T-helper 17 cell (primary cell): ENCODE results near the gene PEX11B. TPM values are rescaled to one million over a fixed set of nuclear protein-coding genes. Genes with fewer than 3 reads are reported as not detected.

Experiments
- ATAC-seq: fragments of 150-1000 bp; cut with Tn5 transposase; 2 replicates; pipeline ENCODE4 v1.10.0; 2021; ENCODE audit warnings: mild to moderate bottlenecking, moderate library complexity
- DNase-seq, 3 donors: peaks; one replicate each; pipeline versions ENCODE4 v3.0.0 to v3.0.0-alpha.2; 2020 to 2021
- H3K9me3 ChIP-seq: one replicate; pipeline ENCODE4 v1.7.0; 2013; ENCODE audit warnings: low read length, mild to moderate bottlenecking; ENCODE audit not compliant: control insufficient read depth, poor library complexity, severe bottlenecking
- H3K27ac Mint-ChIP-seq: one replicate; pipeline ENCODE4 v1.8.0; 2022; ENCODE audit warnings: mild to moderate bottlenecking, moderate library complexity, mixed read lengths
- H3K27me3 Mint-ChIP-seq: one replicate; pipeline ENCODE4 v1.8.0; 2022; ENCODE audit warnings: mixed read lengths
- H3K36me3 Mint-ChIP-seq: one replicate; pipeline ENCODE4 v1.8.0; 2022; ENCODE audit warnings: low read depth, mixed read lengths
- H3K4me1 Mint-ChIP-seq: one replicate; pipeline ENCODE4 v1.8.0; 2022; ENCODE audit warnings: mild to moderate bottlenecking, mixed read lengths
- H3K4me3 Mint-ChIP-seq: one replicate; pipeline ENCODE4 v1.8.0; 2022; ENCODE audit warnings: mild to moderate bottlenecking, moderate library complexity, mixed read lengths
- total RNA-seq, 4 donors: library from RNA in 2 of 4; stranded (reverse) in 2 of 4; gene quantifications; one replicate each; pipeline ENCODE4 v1.2.3 and lab custom pipeline; 2022 to 2026

Gene PEX11B
- total RNA-seq, 2 donors from 2014 or later, result 15.7 TPM

DNA sequence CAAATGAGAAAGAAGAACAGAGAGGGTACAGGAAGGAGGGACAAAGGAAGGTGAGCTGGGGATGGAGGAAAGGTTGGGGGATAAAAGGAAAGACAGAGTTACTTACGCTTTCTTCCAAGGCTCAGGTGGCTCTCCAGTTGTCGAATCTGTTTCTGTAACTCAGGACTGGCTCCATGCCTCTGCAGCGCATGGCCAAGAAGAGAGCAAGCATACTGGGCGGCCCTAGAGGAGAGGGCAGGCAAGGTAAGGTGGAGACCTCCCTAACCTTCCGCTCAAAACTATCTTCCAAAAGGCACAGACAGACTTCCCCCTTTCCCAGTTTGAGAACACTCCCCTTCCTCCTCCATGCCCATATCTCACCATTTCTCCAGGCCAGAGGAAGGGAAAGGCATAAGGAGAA, 922 bp downstream of the PEX11B start:
- ATAC-seq (no peak), DNase-seq (no peak)
- H3K27me3 Mint-ChIP-seq, result no peaks in the 10 kb centered on the region
- H3K36me3 Mint-ChIP-seq, result peaks cover 8% of the 10 kb centered on the region
- peak overlapping the region; percentile 94 for H3K27ac Mint-ChIP-seq
- H3K4me1 Mint-ChIP-seq, result peaks cover 37% of the 10 kb centered on the region
- no peaks in the 10 kb centered on the region for H3K9me3 ChIP-seq
- H3K4me3 Mint-ChIP-seq, result peak overlapping the region; percentile 94

DNA sequence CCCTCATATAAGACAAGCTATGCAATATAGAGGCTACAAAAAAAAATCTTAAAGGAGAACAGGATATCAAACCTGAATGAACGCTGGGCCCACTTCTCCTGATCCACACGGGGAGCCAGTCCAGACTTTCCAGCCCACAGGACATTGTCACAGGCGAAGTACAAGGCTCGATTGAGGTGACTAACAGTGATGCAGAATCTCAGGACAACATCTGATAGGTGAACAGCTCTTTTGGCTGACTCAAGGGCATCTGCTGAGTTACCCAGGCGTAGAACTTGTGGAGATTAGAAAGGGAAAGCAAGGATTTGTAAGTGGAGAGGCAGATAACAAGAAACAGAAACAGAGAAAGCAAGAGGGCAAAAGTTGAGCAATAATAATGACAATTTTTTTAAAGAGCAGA, 1.8 kb downstream of the PEX11B start:
- H3K4me1 Mint-ChIP-seq, result peaks cover 37% of the 10 kb centered on the region
- H3K9me3 ChIP-seq, result no peaks in the 10 kb centered on the region
- no peak for DNase-seq
- H3K36me3 Mint-ChIP-seq, result peaks cover 8% of the 10 kb centered on the region
- H3K4me3 Mint-ChIP-seq, result peak overlapping the region; percentile 89
- peak overlapping the region; percentile 94 for H3K27ac Mint-ChIP-seq
- no peaks in the 10 kb centered on the region for H3K27me3 Mint-ChIP-seq
- no peak for ATAC-seq

DNA sequence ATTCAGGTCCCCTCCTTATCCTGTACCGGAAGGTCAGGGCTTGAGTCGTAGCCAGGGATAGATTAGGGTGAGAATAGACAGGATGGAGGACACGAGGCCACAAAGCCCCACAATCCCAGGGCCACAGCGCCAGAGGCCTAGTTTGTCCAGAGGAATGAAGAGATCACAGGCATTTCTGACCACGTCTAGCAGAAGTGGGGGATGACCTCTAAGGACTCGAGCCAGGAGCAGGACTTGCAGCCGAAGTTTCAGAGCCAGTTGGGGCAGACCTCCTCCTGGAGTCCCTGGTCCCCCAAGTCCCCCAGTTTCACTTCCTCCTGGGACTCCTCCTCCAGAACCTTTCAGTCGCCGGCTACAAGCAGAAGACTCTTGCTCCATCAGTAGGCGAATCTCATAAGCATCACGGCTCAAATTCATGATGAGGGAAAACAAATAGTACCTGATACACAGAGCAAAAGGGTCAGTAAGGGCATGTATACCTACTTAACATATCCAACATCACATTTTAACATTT, 6.3 kb downstream of the PEX11B start:
- no peak for DNase-seq
- Mint-ChIP-seq H3K27ac (no peak overlapping the region), H3K27me3 (no peaks in the 10 kb centered on the region), H3K4me1 (peaks cover 25% of the 10 kb centered on the region), H3K36me3 (peaks cover 14% of the 10 kb centered on the region), H3K4me3 (no peak overlapping the region)
- H3K9me3 ChIP-seq, result no peaks in the 10 kb centered on the region
- ATAC-seq, result no peak

DNA sequence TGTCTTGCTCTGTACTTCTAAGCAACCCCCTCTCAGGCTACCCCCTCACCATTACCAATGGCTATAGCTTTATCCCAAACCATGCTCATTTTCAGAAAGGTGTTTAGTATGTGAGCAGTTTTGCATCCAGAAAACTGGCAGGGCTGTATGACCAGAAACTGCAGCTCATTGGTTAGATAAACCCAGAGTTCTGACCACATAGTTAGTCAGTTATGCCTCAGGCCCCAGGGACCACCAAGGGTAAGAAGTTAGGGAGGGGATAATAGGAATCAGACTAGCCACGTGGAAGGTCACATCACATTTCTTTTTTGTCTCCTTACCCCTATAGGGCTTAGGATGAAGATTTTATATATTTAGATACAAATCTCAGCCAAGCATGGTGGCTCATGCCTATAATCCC, 9.9 kb downstream of the PEX11B start:
- Mint-ChIP-seq H3K27ac (no peak overlapping the region), H3K4me3 (no peak overlapping the region), H3K4me1 (peaks cover 16% of the 10 kb centered on the region), H3K36me3 (peaks cover 12% of the 10 kb centered on the region), H3K27me3 (no peaks in the 10 kb centered on the region)
- no peak for DNase-seq
- ATAC-seq, result no peak
- no peaks in the 10 kb centered on the region for H3K9me3 ChIP-seq

DNA sequence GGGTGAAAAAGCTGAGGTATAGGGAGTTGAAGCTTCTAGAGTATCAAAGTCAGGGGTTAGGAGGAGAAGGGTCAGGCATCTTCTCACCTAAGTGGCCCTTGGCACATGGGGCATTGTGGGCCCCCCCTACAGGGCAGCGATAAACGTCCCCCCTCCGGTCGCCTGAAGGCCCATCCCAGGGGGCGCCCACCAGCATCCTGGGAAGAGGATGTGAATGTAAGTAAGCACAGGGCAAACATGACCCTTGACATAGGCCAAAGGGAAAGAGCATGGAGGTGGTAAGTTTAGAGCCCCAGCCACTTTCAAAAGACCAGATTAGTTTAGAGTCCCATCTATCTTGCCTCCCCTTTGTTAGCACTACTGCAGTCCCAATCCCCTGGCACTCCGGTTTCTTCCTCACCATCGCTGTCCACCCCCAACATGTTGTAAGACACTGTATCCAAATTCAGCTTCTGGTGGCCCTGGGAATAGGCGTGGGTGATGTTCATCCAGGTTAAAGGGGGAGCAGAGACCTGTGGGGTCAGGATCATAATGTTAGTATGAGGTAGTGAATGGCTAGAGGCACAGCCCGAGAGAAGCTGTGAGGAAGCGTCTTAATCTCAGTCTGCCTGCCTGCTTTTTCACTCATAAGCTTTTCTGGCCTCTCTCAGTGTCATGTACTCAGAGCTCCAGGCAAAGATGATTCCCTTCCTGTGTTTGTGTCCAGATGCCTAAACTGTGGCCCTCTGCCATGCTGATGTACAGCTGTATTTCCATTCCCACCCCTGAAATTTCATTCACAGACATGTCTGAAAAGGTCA, 11.4 kb downstream of the PEX11B start:
- H3K36me3 Mint-ChIP-seq, result peaks cover 9% of the 10 kb centered on the region
- DNase-seq (no peak), ATAC-seq (no peak)
- H3K9me3 ChIP-seq, result no peaks in the 10 kb centered on the region
- H3K4me1 Mint-ChIP-seq, result peaks cover 14% of the 10 kb centered on the region
- H3K4me3 Mint-ChIP-seq, result no peak overlapping the region
- no peaks in the 10 kb centered on the region for H3K27me3 Mint-ChIP-seq
- no peak overlapping the region for H3K27ac Mint-ChIP-seq

DNA sequence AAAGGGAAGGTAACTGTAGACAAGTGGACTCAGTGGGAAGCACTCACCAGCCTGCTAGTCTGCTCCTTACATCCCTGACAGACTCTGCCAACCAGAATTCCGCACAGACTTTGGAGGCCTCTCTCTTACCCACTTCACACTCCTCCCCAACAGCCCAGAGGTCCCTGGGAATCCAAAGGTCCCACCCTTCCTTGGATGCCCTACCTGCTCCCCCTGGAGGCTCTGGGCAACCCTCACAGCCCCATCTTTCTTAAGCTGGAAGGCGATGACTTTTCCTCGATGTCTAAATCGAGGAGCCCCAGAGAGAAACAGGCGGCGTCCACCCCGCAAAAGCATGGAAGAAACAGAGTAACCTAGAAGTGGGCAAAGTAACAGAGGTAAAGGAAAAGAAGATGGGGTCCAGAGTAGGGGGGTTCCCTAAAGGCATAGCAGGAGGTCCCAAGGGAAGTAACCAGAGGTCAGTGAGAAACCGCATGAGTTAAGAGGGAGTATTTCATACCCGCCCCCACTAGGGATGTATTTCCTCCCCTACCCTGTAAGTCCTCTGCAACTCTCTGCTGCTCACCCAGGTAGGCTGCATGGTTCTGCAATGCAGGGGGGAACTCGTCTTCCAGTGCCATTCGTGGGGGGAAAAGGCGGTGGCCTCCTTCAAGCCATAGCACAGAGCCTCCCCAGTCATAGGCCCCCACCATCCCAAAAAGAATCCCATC, 17.1 kb downstream of the PEX11B start:
- H3K36me3 Mint-ChIP-seq, result peaks cover under 1% of the 10 kb centered on the region
- ATAC-seq, result no peak
- no peaks in the 10 kb centered on the region for H3K9me3 ChIP-seq
- no peak overlapping the region for H3K4me3 Mint-ChIP-seq
- peaks cover 3% of the 10 kb centered on the region for H3K4me1 Mint-ChIP-seq
- no peak for DNase-seq
- H3K27ac Mint-ChIP-seq, result no peak overlapping the region
- no peaks in the 10 kb centered on the region for H3K27me3 Mint-ChIP-seq

DNA sequence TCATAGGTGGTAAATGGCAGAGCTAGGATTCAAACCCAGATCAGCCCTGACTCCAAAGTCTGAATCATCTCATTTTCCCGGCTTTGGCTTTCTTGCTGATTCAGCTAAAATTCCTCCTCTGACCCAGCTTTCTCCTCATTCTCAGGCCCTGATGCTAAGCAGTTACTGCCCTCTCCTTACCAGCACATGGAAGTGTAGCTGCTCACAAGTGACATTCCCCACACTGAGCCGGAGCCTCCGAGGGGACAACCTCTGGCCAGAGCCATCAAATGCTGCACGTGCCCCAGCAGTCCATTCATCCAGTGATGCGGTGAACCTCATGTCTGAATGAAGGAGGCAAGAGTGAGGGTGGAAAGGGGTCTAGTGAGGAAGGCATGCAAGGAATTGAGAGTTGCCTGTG, 19.8 kb downstream of the PEX11B start:
- Mint-ChIP-seq H3K27me3 (no peaks in the 10 kb centered on the region), H3K4me1 (no peaks in the 10 kb centered on the region), H3K27ac (no peak overlapping the region), H3K36me3 (no peaks in the 10 kb centered on the region), H3K4me3 (no peak overlapping the region)
- DNase-seq (no peak), ATAC-seq (no peak)
- H3K9me3 ChIP-seq, result no peaks in the 10 kb centered on the region

DNA sequence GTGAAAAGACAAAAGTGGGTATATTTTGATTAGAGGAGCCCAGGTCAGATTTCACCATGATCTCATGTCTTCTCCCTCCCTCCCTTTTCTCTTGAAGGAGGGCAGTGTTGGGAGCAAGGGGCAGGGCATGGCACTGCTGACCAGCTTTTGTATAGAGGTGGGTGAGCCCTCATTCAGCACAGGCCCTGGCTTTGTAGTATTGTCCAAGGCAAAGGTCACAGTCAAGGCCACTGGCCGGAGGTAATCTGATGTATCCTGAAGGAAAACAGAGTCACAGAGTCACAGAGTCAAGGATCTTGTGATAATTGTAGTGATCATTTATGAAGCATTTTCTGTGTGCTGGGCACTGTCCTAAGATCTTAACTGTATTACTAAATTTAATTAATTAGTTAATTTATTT, 20.5 kb downstream of the PEX11B start:
- Mint-ChIP-seq H3K27me3 (no peaks in the 10 kb centered on the region), H3K4me3 (no peak overlapping the region), H3K36me3 (no peaks in the 10 kb centered on the region), H3K27ac (no peak overlapping the region), H3K4me1 (no peaks in the 10 kb centered on the region)
- H3K9me3 ChIP-seq, result no peaks in the 10 kb centered on the region
- no peak for DNase-seq
- no peak for ATAC-seq

DNA sequence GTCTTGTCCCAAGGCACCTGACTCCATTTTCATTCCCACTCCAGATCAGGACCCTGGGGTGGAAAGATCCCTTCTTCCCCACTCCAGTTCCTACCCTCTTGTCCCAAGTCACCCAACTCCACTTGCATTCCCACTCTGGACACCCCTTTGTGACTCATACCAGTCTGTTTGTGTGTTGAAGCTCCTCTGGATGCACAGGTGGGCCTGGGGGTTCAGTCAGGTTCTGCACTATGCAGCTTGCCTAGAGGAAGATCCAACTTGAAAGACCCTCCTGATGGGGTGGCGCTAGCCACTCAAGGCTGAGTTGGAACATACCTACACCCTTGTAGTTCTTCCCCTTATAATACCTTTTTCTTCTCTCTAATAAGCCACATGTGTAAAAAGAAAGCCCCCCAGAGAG, 23.0 kb downstream of the PEX11B start:
- ATAC-seq (no peak), DNase-seq (no peak)
- H3K27ac Mint-ChIP-seq, result no peak overlapping the region
- no peaks in the 10 kb centered on the region for H3K27me3 Mint-ChIP-seq
- H3K4me3 Mint-ChIP-seq, result no peak overlapping the region
- no peaks in the 10 kb centered on the region for H3K36me3 Mint-ChIP-seq
- no peaks in the 10 kb centered on the region for H3K9me3 ChIP-seq
- H3K4me1 Mint-ChIP-seq, result no peaks in the 10 kb centered on the region

DNA sequence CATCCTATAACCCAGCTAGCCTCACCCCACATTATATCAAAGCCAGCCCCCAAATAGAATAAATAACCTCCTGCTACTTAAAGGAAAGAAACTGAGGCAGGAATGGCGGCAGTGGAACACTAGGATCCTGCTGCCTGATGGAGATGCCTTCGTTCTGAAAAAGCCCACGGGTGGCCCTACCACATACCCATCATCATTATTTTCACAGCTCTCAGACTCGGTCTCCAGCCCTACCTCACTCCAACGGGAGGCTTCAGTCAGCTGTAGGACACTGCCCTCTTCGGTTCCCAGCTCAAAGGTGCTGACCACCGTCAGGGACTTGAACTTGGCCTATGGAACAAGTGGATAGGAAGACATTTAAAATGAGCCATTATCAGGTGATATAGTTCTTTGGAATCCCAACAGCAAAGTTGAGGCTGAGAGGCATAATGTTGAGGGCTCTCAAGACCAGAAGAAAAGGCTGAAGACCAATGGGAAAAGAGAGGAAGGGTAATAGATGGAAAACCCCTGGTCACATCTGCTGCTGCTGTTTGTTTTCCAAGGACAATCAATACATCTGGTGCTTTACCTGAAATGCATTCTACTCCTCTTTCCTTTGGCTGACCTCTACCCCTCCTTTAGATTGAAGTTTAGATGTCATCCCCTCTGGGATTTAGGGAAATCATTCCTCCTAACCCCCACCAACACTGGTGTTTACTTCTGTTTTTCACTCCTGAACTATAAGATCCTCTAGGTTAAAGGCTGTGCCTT, 25.0 kb downstream of the PEX11B start:
- Mint-ChIP-seq H3K4me3 (no peak overlapping the region), H3K27me3 (no peaks in the 10 kb centered on the region), H3K4me1 (no peaks in the 10 kb centered on the region), H3K27ac (no peak overlapping the region), H3K36me3 (no peaks in the 10 kb centered on the region)
- no peak for DNase-seq
- no peak for ATAC-seq
- H3K9me3 ChIP-seq, result no peaks in the 10 kb centered on the region

DNA sequence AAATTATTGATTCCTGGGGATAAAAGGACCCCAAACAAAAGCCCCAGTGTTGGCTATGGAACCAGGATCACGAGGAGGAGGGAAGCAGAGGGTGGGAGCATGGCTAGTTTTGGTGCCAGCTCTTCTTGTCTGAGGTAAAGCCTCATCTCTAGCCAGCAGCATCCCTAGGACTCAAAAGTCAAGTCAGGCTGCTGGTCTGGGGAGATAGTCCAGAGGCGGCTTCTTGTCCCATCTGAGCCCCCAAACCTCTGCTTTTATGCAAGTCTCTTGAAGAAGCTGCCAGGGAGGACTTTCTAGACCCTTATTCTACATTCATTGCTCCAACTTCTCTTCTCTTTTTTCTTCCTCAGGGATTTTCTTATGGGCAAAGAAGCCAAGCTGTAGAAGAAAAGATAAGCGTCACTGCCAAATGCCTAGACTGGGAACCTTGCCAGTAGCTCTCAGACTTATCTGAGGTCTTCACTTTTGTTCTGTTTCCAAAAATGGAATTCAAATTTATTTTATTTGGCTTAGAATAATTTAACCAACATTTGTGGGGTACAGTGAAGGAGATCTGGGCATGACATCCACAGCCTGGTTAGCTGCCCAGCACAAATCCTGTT, 25.9 kb downstream of the PEX11B start:
- no peaks in the 10 kb centered on the region for H3K27me3 Mint-ChIP-seq
- no peaks in the 10 kb centered on the region for H3K36me3 Mint-ChIP-seq
- H3K9me3 ChIP-seq, result no peaks in the 10 kb centered on the region
- H3K4me3 Mint-ChIP-seq, result no peak overlapping the region
- H3K27ac Mint-ChIP-seq, result no peak overlapping the region
- ATAC-seq (no peak), DNase-seq (no peak)
- no peaks in the 10 kb centered on the region for H3K4me1 Mint-ChIP-seq

DNA sequence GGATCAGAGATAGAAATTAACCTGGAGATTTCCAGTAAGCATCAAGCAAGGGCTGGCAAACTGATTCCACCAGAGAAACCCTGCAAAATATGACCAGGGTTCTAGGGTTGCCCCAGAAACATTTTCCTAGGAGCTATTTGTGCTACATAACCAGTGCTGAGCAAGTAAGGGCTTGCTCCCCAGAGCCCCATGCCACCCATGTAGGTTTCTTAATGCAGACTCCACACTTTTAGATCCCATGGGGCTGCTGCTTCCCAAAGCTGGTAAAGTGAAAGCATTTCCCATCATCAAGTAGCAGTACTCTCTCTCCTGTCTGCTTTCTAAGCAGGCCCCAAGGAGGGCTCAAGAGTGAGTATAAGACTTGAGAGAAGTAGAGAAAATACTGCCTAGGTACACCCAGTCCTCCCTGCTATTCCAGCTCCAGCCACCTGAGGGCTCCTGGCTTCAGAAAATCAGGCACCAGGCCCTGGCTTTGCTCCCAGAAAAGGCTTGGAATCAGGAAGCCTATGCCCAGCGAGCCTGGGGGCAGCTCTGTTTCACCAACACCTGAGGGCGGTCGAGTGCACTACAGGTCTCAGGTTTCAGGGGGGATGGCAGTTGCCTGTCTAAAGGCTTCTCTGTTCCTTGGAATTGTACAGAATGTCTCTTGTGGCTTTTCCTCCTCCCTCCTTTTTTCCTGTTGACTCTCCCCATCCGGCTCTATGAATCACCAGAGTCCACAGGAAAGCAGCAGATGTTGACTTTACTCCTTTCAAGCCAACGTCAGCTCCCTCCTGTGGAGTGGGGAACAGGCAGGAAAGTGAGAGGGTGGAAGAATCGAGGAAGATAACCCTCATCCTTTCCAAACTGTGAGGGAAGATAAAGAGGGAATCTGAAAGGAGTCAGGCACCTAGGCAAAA, 26.7 kb downstream of the PEX11B start:
- Mint-ChIP-seq H3K4me1 (peaks cover 1% of the 10 kb centered on the region), H3K27me3 (no peaks in the 10 kb centered on the region), H3K27ac (no peak overlapping the region), H3K36me3 (no peaks in the 10 kb centered on the region), H3K4me3 (no peak overlapping the region)
- H3K9me3 ChIP-seq, result no peaks in the 10 kb centered on the region
- ATAC-seq, result peak; percentile 76
- DNase-seq, result peak in 2 of 3 donors; percentile 15 to 44
